ENCODE results near the gene TMSB15B.
"Not testable (repeated sequence)": the region's sequence is repeated elsewhere in the genome, so short reads cannot be mapped to it uniquely, and the experiment has no call there.

TMSB15B gene

DNA sequence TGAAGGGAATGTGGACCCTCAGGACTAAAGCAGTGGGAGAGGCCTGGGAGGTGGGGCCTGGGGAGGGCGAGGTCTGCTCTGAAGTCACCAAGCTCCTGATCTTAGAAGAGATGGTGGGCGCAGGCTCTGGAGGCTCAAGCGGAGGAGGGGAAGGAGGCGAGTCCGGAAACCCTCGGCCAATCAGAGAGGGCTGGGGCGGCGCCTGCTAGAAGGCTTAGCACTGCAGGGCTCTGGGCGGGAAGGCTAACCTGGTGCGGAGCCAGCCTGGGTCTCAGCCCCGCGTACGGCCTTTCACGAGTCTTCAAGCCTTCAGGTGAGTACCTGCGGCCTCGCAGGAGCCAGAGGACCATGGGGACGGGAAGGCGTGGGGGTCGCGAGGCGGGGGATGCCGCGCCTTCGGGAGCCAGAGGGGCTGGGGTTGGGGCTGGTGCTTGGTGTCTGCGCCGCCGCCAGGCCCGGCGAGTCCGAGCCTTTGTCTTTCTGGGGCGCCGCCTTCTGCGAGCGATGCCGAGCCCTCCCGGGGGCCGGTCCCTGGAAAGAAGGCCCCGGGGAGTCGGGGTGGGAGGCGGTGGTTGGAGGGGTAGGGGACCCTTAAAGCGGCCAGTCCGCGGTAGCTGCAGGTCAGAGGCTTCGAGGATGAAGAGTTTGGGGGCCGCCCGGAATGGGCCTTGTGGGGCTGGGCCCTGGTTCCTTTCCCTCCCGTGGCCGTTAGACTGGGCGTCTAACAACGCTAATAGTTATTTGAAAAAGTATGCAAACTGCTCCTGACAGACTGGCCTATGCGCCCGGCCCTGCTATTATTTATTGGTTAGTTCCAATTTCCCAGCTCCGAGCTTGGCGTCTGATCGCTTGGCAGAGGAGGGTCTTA, at the start of gene TMSB15B:
Gene TMSB15B (plus strand): TSS at position 217 of the 868 bp plus-strand sequence.
- H3K36me3 Mint-ChIP-seq (ENCODE audit: low read depth); H3K27ac Mint-ChIP-seq; H3K9me3 Mint-ChIP-seq; H3K4me3 Mint-ChIP-seq; H3K4me1 Mint-ChIP-seq (ENCODE audit: low read depth); H3K27me3 Mint-ChIP-seq (ENCODE audit: low read depth): not testable (repeated sequence)

DNA sequence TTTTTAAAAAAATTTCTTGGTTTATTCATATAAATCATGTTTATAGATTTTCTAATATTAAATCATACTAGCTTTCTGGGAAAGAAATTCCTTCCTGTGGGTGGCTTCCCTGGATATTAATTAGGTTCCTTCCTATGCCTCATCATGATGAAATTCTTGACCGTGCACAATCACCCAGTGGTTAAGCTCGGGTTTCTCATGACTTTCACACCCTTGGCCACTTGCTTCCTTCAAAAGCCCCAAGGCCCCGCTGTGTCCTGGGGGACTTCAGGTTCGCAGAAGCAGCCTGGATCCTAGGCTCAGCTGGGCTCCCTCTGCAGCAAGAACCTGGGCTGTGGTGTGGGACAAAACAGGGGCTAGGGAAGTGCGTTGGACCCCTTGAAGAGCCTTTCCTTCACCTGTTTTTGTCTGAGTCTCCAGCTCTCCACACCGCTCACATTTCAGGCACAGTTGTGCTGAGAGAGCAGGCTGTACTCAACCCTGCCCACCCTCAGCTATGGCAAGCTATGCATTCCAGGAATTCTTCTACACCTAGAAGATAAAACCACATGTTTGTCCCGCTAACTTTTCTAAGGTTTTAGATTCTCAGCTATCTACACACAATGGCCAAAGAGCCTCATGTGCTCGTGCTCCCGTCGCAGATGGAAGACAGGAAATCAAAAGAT, 48.9 kb upstream of the TMSB15B start:
- H3K36me3 Mint-ChIP-seq (ENCODE audit: low read depth) = peaks cover 4% of the 10 kb centered on the region
- H3K4me1 Mint-ChIP-seq (ENCODE audit: low read depth) = peaks cover 6% of the 10 kb centered on the region
- no peak overlapping the region for H3K27ac Mint-ChIP-seq

DNA sequence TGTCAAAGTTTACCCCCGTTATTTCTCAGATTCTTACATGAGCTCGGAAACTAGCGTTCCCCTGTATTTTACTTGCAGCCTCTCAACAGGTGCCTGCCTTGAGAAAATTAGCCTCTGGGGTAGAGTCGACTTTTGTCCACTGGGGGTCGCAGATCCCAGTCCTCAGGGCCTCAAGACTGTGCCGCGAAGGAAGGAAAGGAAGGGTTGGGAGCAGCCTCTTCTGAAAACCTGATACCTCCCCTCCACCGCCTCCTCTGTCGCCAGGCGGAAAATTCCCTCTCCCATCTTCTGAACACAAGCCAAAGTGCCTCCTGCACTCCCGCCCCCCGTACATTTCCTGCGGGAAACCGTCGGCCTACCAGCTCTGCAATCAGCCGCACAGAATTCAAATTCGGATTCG, 44.4 kb upstream of the TMSB15B start:
- Mint-ChIP-seq H3K4me1 (ENCODE audit: low read depth) (peaks cover 24% of the 10 kb centered on the region), H3K9me3 (no peaks in the 10 kb centered on the region), H3K4me3 (peak overlapping the region; percentile 95), H3K27me3 (ENCODE audit: low read depth) (no peaks in the 10 kb centered on the region), H3K36me3 (ENCODE audit: low read depth) (peaks cover 4% of the 10 kb centered on the region), H3K27ac (peak overlapping the region; percentile 97)

More for the DNA sequence above, 48.9 kb upstream of the TMSB15B start:
- no peaks in the 10 kb centered on the region for H3K27me3 Mint-ChIP-seq (ENCODE audit: low read depth)
- H3K9me3 Mint-ChIP-seq = no peaks in the 10 kb centered on the region
- H3K4me3 Mint-ChIP-seq = no peak overlapping the region

DNA sequence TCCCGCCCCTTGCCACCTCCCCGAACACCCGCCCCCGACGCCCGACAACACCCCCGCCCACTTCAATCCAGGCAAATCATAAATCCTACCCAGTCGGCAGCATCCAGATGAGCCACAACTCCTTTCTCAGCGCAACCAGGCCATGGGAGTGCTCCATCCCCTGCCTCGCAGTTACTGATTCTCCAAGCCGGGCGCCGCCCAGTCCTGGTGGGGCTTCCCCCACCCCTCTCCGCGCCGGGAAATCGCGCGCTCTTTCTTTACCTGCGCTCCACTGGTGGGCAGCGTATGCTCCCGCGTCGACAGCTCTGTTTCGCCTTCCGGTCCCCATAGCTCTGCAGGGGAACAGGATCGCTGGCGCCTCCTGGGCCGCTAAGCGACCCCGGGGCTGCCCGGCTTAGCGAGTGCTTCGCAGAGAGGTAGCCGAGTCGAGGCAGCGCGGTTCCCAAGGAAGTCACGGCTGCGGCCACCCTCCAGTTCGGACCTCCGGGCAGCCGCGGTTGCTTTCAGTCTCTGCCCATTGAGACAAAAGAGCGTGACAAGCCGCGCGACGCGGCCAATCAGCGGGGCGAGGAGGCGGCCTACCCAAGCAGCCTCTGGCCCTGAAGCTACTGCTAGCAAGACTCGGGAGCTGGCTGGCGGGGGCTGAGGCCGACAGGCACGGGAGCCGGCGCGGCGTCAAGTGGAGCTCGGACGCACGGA, 43.7 kb upstream of the TMSB15B start:
- peak overlapping the region; percentile 97 for H3K27ac Mint-ChIP-seq
- H3K4me3 Mint-ChIP-seq = peak overlapping the region; percentile 95
- peaks cover 24% of the 10 kb centered on the region for H3K4me1 Mint-ChIP-seq (ENCODE audit: low read depth)
- H3K36me3 Mint-ChIP-seq (ENCODE audit: low read depth) = peaks cover 3% of the 10 kb centered on the region
- H3K27me3 Mint-ChIP-seq (ENCODE audit: low read depth) = no peaks in the 10 kb centered on the region
- H3K9me3 Mint-ChIP-seq = no peaks in the 10 kb centered on the region

DNA sequence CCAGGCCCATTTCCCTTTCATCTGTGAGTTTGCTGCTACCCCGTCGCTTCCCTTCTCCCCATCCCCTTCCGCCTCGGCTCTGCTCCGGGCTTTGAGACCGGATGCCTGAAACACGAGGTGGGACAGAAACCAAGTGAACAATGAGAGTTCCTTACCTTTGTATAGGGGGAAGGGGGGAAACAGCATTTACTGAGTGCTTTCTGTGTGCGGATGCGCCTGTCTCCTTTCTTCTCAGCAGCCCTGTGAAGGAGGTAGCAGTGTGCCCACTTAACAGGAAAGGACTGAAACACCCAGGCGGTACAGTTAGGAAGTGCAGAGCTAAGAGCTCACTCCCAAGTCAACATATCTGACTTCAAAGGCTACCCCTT, 43.2 kb upstream of the TMSB15B start:
- H3K27ac Mint-ChIP-seq = peak overlapping the region; percentile 97
- H3K9me3 Mint-ChIP-seq = no peaks in the 10 kb centered on the region
- peak overlapping the region; percentile 95 for H3K4me3 Mint-ChIP-seq
- H3K36me3 Mint-ChIP-seq (ENCODE audit: low read depth) = peaks cover 4% of the 10 kb centered on the region
- H3K27me3 Mint-ChIP-seq (ENCODE audit: low read depth) = no peaks in the 10 kb centered on the region
- peaks cover 26% of the 10 kb centered on the region for H3K4me1 Mint-ChIP-seq (ENCODE audit: low read depth)

DNA sequence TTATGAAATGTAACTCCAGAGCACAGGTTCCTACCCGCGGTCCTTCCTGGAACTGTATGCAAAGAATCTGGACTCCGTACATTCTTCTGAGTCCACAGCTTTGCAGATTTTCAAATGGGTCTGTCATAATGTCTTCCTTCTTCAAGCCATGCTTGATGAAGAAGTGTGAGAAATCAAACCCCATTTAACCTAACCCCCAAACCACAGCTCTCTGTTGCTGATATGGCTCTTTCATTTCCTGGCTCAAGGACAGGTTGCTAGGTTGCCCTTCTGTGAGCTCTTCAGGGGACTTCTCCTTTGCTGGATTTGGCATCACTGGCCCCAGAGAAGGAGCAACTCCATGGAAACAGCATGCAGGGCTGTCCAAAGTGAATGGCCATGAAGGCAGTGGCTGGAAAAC, 41.9 kb upstream of the TMSB15B start:
- not testable (repeated sequence) for H3K9me3 Mint-ChIP-seq; H3K27me3 Mint-ChIP-seq (ENCODE audit: low read depth); H3K36me3 Mint-ChIP-seq (ENCODE audit: low read depth); H3K27ac Mint-ChIP-seq
- Mint-ChIP-seq H3K4me1 (ENCODE audit: low read depth) (peaks cover 30% of the 10 kb centered on the region), H3K4me3 (peak overlapping the region; percentile 25)

DNA sequence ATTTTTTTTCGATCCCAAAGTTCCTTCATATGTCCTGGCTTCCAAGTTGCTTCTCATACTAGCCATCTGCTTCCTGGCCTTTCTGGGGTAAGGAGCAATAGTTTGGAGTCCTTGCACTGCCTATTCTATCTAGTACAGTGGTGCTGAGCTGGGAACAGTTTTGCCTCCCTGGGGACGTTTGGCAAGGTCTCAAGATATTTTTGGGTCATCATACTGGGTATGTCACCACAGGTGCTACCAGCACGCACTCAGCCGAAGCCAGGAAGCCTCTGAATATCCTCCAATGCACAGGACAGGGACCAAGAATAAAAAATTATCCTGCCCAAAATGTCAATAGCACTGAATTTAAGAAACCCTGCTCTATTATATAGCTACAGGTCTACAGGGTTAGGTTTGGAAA, 35.4 kb upstream of the TMSB15B start:
- no peak overlapping the region for H3K27ac Mint-ChIP-seq
- H3K9me3 Mint-ChIP-seq = no peaks in the 10 kb centered on the region
- H3K27me3 Mint-ChIP-seq (ENCODE audit: low read depth) = no peaks in the 10 kb centered on the region
- H3K36me3 Mint-ChIP-seq (ENCODE audit: low read depth) = peaks cover 6% of the 10 kb centered on the region
- no peak overlapping the region for H3K4me3 Mint-ChIP-seq
- peaks cover 12% of the 10 kb centered on the region for H3K4me1 Mint-ChIP-seq (ENCODE audit: low read depth)

DNA sequence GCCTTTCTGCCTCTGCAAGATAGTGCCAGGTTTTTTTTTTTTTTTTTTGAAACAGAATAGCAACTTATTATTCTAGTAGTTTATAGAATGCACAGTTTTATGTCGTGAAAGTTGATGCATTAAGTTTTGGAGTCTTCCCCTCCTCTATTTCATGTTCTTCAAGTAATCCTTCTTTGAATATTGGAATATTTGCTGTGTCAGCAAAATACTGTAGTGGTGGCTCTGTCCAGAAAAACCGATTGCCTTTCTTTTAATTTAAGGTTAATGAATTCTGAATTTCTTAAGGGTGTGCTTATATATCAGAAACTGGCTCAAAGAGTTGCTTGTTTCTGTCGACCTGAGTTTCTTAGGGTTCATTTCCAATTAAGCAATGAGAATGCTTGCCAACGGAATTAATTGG, 34.8 kb upstream of the TMSB15B start:
- H3K9me3 Mint-ChIP-seq = no peaks in the 10 kb centered on the region
- peaks cover 14% of the 10 kb centered on the region for H3K4me1 Mint-ChIP-seq (ENCODE audit: low read depth)
- H3K27ac Mint-ChIP-seq = no peak overlapping the region
- H3K27me3 Mint-ChIP-seq (ENCODE audit: low read depth) = no peaks in the 10 kb centered on the region
- no peak overlapping the region for H3K4me3 Mint-ChIP-seq
- peaks cover 6% of the 10 kb centered on the region for H3K36me3 Mint-ChIP-seq (ENCODE audit: low read depth)

DNA sequence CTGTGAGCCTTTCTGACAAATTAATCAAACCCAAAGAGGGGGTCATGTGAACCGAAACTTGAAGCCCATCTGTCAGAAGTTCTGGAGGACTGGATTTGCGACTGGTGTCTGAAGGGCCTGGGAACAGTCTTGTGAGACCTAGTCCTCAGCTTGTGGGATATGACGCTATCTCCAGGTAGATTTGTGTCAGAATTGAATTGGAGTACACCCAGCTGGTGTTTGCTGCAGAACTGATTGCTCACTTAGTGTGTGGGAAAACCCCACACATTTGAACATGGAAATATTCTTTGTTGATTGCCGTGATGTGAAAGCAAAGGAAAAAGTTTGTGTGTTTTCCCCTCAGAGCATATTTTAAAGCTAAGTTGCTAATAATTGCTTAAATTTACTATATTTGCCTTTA, 30.3 kb upstream of the TMSB15B start:
- Mint-ChIP-seq H3K36me3 (ENCODE audit: low read depth) (peaks cover 3% of the 10 kb centered on the region), H3K4me3 (no peak overlapping the region), H3K4me1 (ENCODE audit: low read depth) (peaks cover 4% of the 10 kb centered on the region), H3K27ac (no peak overlapping the region), H3K27me3 (ENCODE audit: low read depth) (no peaks in the 10 kb centered on the region), H3K9me3 (no peaks in the 10 kb centered on the region)

DNA sequence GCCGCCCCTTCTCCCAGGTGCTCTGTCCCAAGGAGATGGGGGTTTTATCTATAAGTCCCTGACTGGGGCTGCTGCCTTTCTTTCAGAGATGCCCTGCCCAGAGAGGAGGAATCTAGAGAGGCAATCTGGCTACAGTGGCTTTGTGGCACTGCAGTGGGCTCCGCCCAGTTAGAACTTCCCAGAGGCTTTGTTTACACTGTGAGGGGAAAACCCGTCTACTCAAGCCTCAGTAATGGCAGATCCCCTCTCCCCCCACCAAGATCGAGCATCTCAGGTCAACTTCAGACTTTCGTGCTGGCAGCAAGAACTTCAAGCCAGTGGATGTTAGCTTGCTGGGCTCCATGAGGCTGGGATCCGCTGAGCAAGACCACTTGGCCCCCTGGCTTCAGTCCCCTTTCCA, 22.2 kb upstream of the TMSB15B start:
- not testable (repeated sequence) for H3K27ac Mint-ChIP-seq; H3K9me3 Mint-ChIP-seq; H3K27me3 Mint-ChIP-seq (ENCODE audit: low read depth); H3K36me3 Mint-ChIP-seq (ENCODE audit: low read depth)
- Mint-ChIP-seq H3K4me3 (peak overlapping the region; percentile 42), H3K4me1 (ENCODE audit: low read depth) (peaks cover 32% of the 10 kb centered on the region)

DNA sequence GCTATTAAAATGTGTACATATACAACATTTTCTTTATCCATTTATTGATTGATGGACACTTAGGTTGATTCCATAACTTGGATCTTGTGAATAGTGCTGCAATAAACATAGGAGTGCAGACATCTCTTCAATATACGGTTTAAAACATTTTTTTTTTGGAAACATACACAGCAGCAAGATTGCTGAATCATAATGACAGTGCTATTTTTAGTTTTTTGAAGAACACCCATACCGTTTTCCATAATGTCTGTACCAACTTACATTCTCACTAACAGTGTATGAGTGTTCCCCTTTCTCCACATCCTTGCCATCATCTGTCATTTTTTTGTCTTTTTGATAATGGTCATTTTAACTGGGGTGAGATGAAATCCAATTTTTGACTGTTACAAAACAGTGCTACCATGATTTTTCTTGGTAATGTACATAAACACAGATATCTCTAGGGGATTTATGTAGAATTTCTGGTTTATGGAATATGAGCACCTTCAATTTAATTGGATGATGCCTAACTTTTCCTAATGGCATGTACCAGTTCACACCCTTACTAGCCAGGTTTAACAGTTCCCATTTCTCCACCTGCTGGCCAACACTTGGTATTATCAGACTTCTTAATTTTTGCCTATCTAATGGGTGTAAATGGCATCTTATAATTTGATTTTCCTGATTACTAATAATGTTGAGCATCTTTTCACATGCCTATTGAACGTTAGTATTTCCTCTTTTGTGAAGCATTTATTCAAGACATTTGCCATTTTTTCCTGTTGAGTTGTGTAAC, 21.0 kb upstream of the TMSB15B start:
- Mint-ChIP-seq H3K27me3 (ENCODE audit: low read depth) (no peaks in the 10 kb centered on the region), H3K36me3 (ENCODE audit: low read depth) (no peaks in the 10 kb centered on the region), H3K4me1 (ENCODE audit: low read depth) (peaks cover 32% of the 10 kb centered on the region), H3K27ac (no peak overlapping the region), H3K4me3 (no peak overlapping the region), H3K9me3 (no peaks in the 10 kb centered on the region)

DNA sequence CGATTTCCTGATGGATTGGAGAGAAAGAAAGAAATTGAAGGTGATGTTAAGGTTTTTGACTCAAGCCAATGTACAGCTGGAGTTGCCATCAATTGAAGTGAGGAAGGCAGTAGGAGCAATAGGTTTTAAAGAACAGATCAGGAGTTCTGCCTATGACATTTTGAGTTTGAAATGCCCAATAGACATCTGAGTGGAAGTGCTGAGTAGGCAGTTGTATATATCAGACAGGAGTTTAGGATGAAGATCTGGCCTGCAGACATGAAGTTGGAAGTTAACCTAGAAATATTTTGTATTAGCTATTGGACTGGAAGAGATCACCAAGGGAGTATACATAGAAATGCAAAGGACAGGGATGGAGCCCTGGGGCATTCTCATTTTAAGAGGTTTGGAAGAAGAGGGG, 12.9 kb upstream of the TMSB15B start:
- no peaks in the 10 kb centered on the region for H3K9me3 Mint-ChIP-seq
- no peak overlapping the region for H3K4me3 Mint-ChIP-seq
- no peaks in the 10 kb centered on the region for H3K36me3 Mint-ChIP-seq (ENCODE audit: low read depth)

DNA sequence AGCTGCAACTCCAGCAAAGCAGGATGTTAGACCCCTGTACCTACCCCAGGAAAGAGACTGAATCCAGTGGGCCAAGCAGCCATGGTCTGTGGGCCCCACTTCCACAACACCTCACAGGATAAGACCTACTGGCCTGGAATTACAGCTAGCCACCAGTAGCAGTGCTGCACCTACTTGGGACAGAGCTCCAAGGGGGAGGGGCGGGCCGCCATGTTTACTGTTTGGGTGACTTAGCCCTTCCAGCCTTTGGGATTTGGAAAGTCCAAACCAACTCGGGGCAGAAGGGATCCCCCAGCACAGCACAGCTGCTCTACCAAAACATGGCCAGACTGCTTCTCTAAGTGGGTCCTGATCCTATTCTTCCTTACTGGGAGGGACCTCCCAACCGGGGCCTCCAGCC, 9.1 kb upstream of the TMSB15B start:
- H3K9me3 Mint-ChIP-seq = no peaks in the 10 kb centered on the region
- no peak overlapping the region for H3K27ac Mint-ChIP-seq
- H3K36me3 Mint-ChIP-seq (ENCODE audit: low read depth) = peaks cover 3% of the 10 kb centered on the region

More for the DNA sequence above, 12.9 kb upstream of the TMSB15B start:
- no peak overlapping the region for H3K27ac Mint-ChIP-seq
- peaks cover 2% of the 10 kb centered on the region for H3K4me1 Mint-ChIP-seq (ENCODE audit: low read depth)
- no peaks in the 10 kb centered on the region for H3K27me3 Mint-ChIP-seq (ENCODE audit: low read depth)

DNA sequence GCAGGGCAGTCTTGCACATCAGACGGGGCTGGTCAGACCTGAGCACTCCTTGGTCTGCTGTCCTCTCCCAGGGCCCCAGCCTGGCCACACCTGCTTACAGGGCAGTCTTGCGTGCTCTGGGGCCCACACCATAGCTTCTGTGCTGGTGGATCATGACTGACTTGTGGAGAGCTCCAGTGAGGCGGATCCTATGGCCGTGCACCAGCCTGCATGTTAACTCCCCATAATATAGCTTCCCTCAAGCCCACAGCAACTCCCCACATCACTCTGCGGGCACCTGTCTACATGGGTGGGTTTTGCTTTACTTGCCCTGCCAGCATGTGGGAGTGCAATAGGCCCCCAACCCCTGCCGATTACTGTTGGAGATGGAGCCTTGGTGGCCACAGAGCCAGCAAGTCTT, 8.2 kb upstream of the TMSB15B start:
- H3K4me3 Mint-ChIP-seq = no peak overlapping the region
- H3K27ac Mint-ChIP-seq = no peak overlapping the region
- no peaks in the 10 kb centered on the region for H3K27me3 Mint-ChIP-seq (ENCODE audit: low read depth)
- H3K4me1 Mint-ChIP-seq (ENCODE audit: low read depth) = no peaks in the 10 kb centered on the region
- H3K36me3 Mint-ChIP-seq (ENCODE audit: low read depth) = peaks cover 3% of the 10 kb centered on the region
- no peaks in the 10 kb centered on the region for H3K9me3 Mint-ChIP-seq

More for the DNA sequence above, 9.1 kb upstream of the TMSB15B start:
- no peak overlapping the region for H3K4me3 Mint-ChIP-seq
- H3K27me3 Mint-ChIP-seq (ENCODE audit: low read depth) = no peaks in the 10 kb centered on the region
- no peaks in the 10 kb centered on the region for H3K4me1 Mint-ChIP-seq (ENCODE audit: low read depth)
